Upper lobe of right lung (tissue), 1 donor: ENCODE measurements around the gene ZNF547. TPM values are rescaled to one million over a fixed set of nuclear protein-coding genes. Genes with fewer than 3 reads are reported as not detected.
A peak's percentile ranks its signal among the peaks of the same experiment; 100 is the strongest.

ENCODE experiments used
- ATAC-seq: fragments of 200-7000 bp; cut with Tn5 transposase; one replicate; pipeline ENCODE4 v1.9.1; 2020; ENCODE audit warnings: mild to moderate bottlenecking, moderate library complexity
- DNase-seq: peaks from one replicate; pipeline ENCODE4 v3.0.0-alpha.2; 2020
- H3K27ac ChIP-seq: fragments of 200-600 bp; one replicate; pipeline ENCODE4 v1.8.0; 2022
- H3K27me3 ChIP-seq: fragments of 200-600 bp; one replicate; pipeline ENCODE4 v1.8.0; 2022; ENCODE audit warnings: mild to moderate bottlenecking
- H3K36me3 ChIP-seq: fragments of 200-600 bp; one replicate; pipeline ENCODE4 v1.8.0; 2022
- H3K4me1 ChIP-seq: fragments of 200-600 bp; one replicate; pipeline ENCODE4 v1.8.0; 2022
- H3K4me3 ChIP-seq: fragments of 200-600 bp; one replicate; pipeline ENCODE4 v1.8.0; 2022; ENCODE audit warnings: mild to moderate bottlenecking
- H3K9me3 ChIP-seq: fragments of 200-600 bp; one replicate; pipeline ENCODE4 v1.8.0; 2022
- intact Hi-C: fragments of 100-400 bp; cut with DNase I; formaldehyde crosslinking; loops from one replicate; pipeline ENCODE4 v1.11.0; 2022
- long read RNA-seq: library from polyadenylated mRNA; unstranded; transcript quantifications from one replicate; pipeline ENCODE4 v2.0.0, GENCODE V29; 2021
- total RNA-seq: library from RNA; stranded (reverse); fragmentation: NEBNext Ultra II Directional; extraction: Animal tissue kit (Norgen Biotek cat#: 25700); gene quantifications from one replicate; pipeline ENCODE4 v1.2.1, GENCODE V29; 2021
- TF ChIP-seq, protein P1 (sequence below): fragments of 200-600 bp; IDR thresholded peaks from one replicate; pipeline ENCODE4 v1.8.0; 2022; ENCODE audit warnings: antibody characterized with exemption
- donor health status: DM: no; HTN: yes; CAD: no; lungs with severe emphysema.

ZNF547 gene
- 3.3 TPM for total RNA-seq
- long read RNA-seq, partial matches to known transcripts, result 0 of 3 reads
- long read RNA-seq, other reads (novel, unspliced or antisense), result 2 of 3 reads

DNA sequence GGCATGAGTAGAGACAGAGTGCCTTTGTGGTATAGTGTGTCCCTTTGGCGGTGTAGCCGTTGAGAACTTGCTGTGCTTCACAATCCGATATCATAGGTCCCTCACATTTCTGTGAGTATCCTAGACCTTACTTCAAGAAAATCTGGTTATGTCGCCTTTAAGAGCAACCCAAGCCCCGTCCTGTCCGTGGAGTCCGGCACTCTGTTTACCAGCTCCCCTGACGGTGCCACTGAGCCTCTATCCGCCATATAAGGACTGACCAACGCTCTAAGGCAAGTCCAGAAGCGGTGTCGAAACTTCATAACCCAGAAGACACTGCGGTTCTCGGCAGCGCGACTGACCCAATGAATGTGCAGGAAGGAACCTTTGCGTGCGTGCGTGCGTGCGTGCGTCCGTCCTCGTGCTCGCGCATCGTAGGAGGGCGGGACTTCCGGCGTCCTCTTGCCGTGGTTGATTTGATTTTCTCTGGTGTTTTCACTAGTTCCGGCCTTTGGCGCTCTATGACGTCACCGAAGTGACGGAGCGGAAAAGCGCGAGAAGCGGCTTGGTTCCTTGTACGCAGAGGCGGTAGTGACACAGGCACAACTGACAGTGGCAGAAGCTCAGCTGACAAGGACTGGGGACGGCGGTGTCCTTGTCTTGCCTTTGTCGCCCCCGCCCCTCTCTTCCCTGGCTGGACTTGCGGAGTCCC is at the start of gene ZNF547, which contains the start of gene TRAPPC2B:
TSS of gene ZNF547 (plus strand) at position 555 of the 691 bp plus-strand sequence. CDS start 5,005 bp downstream, outside the sequence.
TSS of gene TRAPPC2B (plus strand) at position 555 of the 691 bp plus-strand sequence. CDS start 1,283 bp downstream, outside the sequence.
- TF ChIP-seq, protein P1, sequence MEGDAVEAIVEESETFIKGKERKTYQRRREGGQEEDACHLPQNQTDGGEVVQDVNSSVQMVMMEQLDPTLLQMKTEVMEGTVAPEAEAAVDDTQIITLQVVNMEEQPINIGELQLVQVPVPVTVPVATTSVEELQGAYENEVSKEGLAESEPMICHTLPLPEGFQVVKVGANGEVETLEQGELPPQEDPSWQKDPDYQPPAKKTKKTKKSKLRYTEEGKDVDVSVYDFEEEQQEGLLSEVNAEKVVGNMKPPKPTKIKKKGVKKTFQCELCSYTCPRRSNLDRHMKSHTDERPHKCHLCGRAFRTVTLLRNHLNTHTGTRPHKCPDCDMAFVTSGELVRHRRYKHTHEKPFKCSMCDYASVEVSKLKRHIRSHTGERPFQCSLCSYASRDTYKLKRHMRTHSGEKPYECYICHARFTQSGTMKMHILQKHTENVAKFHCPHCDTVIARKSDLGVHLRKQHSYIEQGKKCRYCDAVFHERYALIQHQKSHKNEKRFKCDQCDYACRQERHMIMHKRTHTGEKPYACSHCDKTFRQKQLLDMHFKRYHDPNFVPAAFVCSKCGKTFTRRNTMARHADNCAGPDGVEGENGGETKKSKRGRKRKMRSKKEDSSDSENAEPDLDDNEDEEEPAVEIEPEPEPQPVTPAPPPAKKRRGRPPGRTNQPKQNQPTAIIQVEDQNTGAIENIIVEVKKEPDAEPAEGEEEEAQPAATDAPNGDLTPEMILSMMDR, result no peak
- peak; percentile 99 for ATAC-seq
- Histone ChIP-seq H3K27me3 (no peaks in the 10 kb centered on the region), H3K36me3 (peaks cover 3% of the 10 kb centered on the region), H3K27ac (peak within 1 kb of the TSS; percentile 89), H3K4me1 (peaks cover 6% of the 10 kb centered on the region), H3K9me3 (peaks cover 3% of the 10 kb centered on the region), H3K4me3 (peak within 1 kb of the TSS; percentile 65)
- peak; percentile 99 for DNase-seq
- intact Hi-C loops, result no loop called here

DNA sequence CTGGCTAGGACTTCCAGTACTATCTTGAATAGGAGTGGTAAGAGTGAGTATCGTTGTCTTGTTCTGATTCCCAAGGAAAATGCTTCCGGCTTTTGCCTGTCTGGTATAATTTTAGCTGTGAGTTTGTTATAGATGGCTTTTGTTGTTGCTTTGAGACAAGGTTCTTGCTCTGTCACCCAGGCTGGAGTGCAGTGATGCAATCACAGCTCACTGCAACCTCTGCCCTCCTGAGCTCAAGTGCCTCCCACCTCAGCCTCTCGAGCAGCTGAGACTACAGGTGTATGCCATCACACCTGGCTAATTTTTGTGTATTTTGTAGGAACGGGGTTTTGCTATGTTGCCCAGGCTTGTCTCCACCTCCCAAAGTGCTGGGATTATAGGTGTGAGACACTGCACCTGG is 49.2 kb upstream of the ZNF547 start:
- H3K4me1 ChIP-seq, result no peaks in the 10 kb centered on the region
- no peak for ATAC-seq
- no peak for DNase-seq
- H3K4me3 ChIP-seq, result no peak overlapping the region
- intact Hi-C loops, result no loop called here
- TF ChIP-seq, protein P1, result no peak
- no peak overlapping the region for H3K27ac ChIP-seq
- H3K27me3 ChIP-seq, result peaks cover 7% of the 10 kb centered on the region
- no peaks in the 10 kb centered on the region for H3K9me3 ChIP-seq
- no peaks in the 10 kb centered on the region for H3K36me3 ChIP-seq

DNA sequence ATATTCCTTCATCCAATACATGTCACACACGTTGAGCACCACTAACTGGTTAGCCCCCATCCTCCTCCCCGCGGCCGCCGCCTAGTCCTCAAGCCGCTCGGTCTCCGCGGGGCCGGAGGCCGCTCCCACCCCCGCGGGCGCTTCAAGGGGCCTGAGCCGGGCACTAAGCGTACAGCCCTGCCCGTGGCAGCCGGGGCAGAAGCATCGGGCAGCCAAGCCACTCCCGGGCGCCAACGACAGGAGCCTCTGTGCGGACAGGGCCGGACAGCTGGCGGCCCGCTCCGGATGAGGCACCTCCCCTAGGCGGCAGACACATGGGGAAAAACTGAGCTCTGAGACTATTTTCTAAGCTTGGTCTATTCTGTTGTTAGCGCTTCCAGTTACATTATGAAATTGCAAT is 45.8 kb upstream of the ZNF547 start:
- H3K27me3 ChIP-seq, result peaks cover 7% of the 10 kb centered on the region
- intact Hi-C loops, result no loop called here
- no peak overlapping the region for H3K4me3 ChIP-seq
- ATAC-seq, result no peak
- TF ChIP-seq, protein P1, result no peak
- no peak overlapping the region for H3K27ac ChIP-seq
- peaks cover 8% of the 10 kb centered on the region for H3K4me1 ChIP-seq
- no peaks in the 10 kb centered on the region for H3K36me3 ChIP-seq
- no peak for DNase-seq
- H3K9me3 ChIP-seq, result no peaks in the 10 kb centered on the region

DNA sequence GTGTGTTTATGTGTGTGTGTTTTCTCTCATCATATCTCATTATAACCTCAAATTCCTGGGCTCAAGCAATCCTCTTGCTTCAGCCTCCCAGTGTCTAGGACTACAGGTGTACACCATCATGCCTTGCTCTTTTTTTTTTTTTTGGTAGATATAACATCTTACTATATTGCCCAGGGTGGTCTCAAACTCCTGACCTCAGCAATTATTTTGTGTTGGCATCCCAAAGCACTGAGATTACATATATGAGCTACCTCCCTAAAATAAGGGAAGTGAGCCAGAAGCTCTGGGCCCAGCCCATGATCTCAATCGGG is 43.5 kb upstream of the ZNF547 start:
- Histone ChIP-seq H3K4me3 (peak overlapping the region; percentile 94), H3K4me1 (peaks cover 8% of the 10 kb centered on the region), H3K27me3 (peaks cover 7% of the 10 kb centered on the region), H3K36me3 (peaks cover 13% of the 10 kb centered on the region), H3K27ac (peak overlapping the region; percentile 88), H3K9me3 (no peaks in the 10 kb centered on the region)
- DNase-seq, result no peak
- TF ChIP-seq, protein P1, result no peak
- ATAC-seq, result no peak
- intact Hi-C loops, result no loop called here

DNA sequence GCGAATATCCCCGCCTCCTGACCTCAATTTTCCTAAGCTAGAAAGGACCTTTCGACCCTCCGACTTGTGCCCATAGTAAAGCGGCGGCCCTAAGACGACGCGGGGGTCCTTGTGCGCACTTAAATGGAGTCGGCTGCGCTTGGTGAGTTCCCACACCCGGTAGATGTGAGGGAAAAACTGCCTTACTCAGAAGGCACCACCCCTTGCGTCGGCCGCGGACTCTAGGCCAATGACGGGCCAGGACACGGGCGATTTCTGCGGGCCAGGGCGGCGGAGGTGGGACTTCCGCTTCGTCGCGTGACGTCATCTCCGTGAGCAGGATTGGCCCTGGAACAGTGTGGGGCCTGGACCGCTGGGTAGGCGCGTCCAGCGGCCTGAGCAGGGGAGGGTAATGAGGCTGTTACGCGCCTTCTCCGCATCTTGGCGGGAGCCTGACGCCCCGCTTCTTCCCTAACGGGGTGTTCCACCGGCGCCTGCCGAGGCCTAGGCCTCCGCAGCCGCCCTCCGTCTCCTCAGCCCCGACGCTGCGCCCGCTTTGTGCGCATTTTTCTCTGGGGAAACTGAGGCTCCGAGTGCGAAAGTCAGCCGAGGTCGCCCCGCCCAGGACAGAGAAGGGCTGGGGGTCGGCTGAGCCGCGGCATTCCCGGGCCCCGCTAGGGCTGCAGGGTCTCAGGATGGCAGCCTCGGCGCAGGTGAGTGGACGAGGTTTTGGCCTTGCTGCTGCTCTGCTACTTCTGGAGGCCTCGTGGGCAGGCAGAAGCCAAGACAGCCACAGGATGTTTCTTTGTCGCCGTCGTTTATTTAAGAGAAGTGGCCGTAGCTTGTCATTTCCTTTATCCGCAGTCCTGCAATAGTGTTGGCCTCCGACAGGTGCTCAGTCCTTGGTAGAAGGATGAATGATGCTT is 42.9 kb upstream of the ZNF547 start, which contains the start of gene ZNF543:
TSS of gene ZNF543 (plus strand) at position 293 of the 905 bp plus-strand sequence. CDS start at position 675, 382 bp downstream.
- intact Hi-C loops, result no loop called here

More for the DNA sequence above, 42.9 kb upstream of the ZNF547 start, which contains the start of gene ZNF543:
- TF ChIP-seq, protein P1, result no peak
- H3K4me1 ChIP-seq, result peaks cover 8% of the 10 kb centered on the region
- ATAC-seq (peak; percentile 99), DNase-seq (peak; percentile 97)
- peak within 1 kb of the TSS; percentile 88 for H3K27ac ChIP-seq
- H3K36me3 ChIP-seq, result peaks cover 20% of the 10 kb centered on the region
- H3K27me3 ChIP-seq, result peaks cover 7% of the 10 kb centered on the region
- no peaks in the 10 kb centered on the region for H3K9me3 ChIP-seq
- peak within 1 kb of the TSS; percentile 94 for H3K4me3 ChIP-seq
